ENCODE results near the gene NECTIN2.
"Not testable (repeated sequence)": the region's sequence is repeated elsewhere in the genome, so short reads cannot be mapped to it uniquely, and the experiment has no call there.

GRCh38 chr19:44911896-44912295 is 65.8 kb downstream of the NECTIN2 start:
- TF ChIP-seq POLR2A (IDR thresholded peaks at IDR 0.05; ENCODE audit: low read length); GATA1 (IDR thresholded peaks at IDR 0.05; ENCODE audit: low read depth, low read length): not testable (repeated sequence)

Measured in erythroblast (primary cell).